HuH-7 (cell line): Measurements from ENCODE around the gene FREY1.

Source experiments
- DNase-seq: peaks from one replicate; pipeline ENCODE4 v3.0.0; 2011; ENCODE audit warnings: low spot score

Gene FREY1

GRCh38 chr11:45870706-45871105 lies 36.4 kb downstream of the FREY1 start:
- DNase-seq, result no peak

- DNase-seq, result no peak
These were observed 37.5 kb downstream of the FREY1 start for GRCh38 chr11:45869551-45869950.

GRCh38 chr11:45864041-45864440 lies 43.0 kb downstream of the FREY1 start:
- no peak for DNase-seq

GRCh38 chr11:45860764-45861510 lies 46.1 kb downstream of the FREY1 start:
- DNase-seq, result no peak

- no peak for DNase-seq
These were observed 46.7 kb downstream of the FREY1 start for GRCh38 chr11:45860348-45860747.

- no peak for DNase-seq
These were observed 47.4 kb downstream of the FREY1 start for GRCh38 chr11:45859661-45860140.

- no peak for DNase-seq
These were observed 48.2 kb downstream of the FREY1 start for GRCh38 chr11:45858751-45859398.

GRCh38 chr11:45857961-45858474 lies 49.1 kb downstream of the FREY1 start:
- DNase-seq, result no peak
